ENCODE data around the gene RAD23A.

Gene RAD23A

DNA sequence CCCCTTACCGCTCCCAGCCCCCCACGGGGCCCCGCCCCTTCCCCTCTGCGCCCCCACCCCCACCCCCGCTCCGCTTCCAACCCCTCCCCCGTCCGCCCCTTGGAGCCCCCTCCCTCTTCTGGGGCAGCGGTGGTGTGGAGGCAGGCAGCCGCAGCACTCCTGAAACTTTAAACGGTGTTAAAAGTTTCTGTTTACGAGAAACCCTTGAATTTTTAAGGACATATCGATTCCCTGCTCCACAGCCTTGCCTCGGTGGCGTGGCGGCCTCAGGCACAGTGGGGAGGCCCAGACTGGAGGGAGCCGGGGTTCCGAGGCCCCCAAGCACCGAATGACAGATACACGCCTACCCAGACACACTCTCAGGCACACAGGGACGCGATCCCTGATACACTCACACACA lies 44.8 kb downstream of the RAD23A start:
- Histone ChIP-seq H3K4me1 (peaks cover 2% of the 10 kb centered on the region), H3K27ac (no peak overlapping the region), H3K9me3 (ENCODE audit: control insufficient read depth, low read length) (no peaks in the 10 kb centered on the region), H3K9ac (no peak overlapping the region), H3K4me2 (ENCODE audit: low read length) (no peak overlapping the region), H3K4me3 (ENCODE audit: low read depth, low read length) (no peak overlapping the region), H3K27me3 (ENCODE audit: control insufficient read depth, insufficient read depth, low read length) (no peaks in the 10 kb centered on the region), H2AFZ (no peak overlapping the region), H3K36me3 (ENCODE audit: control insufficient read depth, insufficient read depth, low read length) (no peaks in the 10 kb centered on the region), H3K79me2 (no peaks in the 10 kb centered on the region)
- TF ChIP-seq, protein P1, sequence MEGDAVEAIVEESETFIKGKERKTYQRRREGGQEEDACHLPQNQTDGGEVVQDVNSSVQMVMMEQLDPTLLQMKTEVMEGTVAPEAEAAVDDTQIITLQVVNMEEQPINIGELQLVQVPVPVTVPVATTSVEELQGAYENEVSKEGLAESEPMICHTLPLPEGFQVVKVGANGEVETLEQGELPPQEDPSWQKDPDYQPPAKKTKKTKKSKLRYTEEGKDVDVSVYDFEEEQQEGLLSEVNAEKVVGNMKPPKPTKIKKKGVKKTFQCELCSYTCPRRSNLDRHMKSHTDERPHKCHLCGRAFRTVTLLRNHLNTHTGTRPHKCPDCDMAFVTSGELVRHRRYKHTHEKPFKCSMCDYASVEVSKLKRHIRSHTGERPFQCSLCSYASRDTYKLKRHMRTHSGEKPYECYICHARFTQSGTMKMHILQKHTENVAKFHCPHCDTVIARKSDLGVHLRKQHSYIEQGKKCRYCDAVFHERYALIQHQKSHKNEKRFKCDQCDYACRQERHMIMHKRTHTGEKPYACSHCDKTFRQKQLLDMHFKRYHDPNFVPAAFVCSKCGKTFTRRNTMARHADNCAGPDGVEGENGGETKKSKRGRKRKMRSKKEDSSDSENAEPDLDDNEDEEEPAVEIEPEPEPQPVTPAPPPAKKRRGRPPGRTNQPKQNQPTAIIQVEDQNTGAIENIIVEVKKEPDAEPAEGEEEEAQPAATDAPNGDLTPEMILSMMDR (IDR thresholded peaks at IDR 0.05) = no peak

- Histone ChIP-seq H2AFZ (no peak overlapping the region), H3K4me1 (peaks cover 2% of the 10 kb centered on the region), H3K36me3 (ENCODE audit: control insufficient read depth, insufficient read depth, low read length) (no peaks in the 10 kb centered on the region), H3K4me3 (ENCODE audit: low read depth, low read length) (no peak overlapping the region), H3K4me2 (ENCODE audit: low read length) (no peak overlapping the region), H3K9me3 (ENCODE audit: control insufficient read depth, low read length) (no peaks in the 10 kb centered on the region), H3K27me3 (ENCODE audit: control insufficient read depth, insufficient read depth, low read length) (no peaks in the 10 kb centered on the region), H3K79me2 (no peaks in the 10 kb centered on the region), H3K9ac (no peak overlapping the region), H3K27ac (no peak overlapping the region)
- TF ChIP-seq, protein P1 (IDR thresholded peaks at IDR 0.05) = no peak
Measured at GRCh38 chr19:12990853-12991252, 45.2 kb downstream of the RAD23A start.

DNA sequence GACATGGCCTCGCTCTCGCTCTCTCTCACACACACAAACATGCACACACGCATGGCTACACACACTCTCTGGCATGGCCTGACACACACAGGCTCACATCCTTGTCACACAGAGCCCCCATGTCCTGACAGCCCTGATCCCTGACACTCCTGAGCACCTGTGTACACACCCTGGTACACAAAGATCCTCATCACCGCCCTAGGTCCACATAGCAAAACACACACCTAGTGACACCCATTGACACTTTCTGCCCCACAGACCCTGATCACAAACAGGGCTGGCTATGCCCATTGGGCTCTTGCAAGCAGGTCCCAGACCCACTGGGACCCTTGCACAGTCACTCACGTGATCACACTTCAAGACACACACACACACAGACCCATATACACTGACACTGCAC lies 45.6 kb downstream of the RAD23A start:
- Histone ChIP-seq H3K4me3 (ENCODE audit: low read depth, low read length) (no peak overlapping the region), H2AFZ (no peak overlapping the region), H3K9ac (no peak overlapping the region), H3K79me2 (no peaks in the 10 kb centered on the region), H3K27ac (no peak overlapping the region), H3K4me1 (peaks cover 2% of the 10 kb centered on the region), H3K36me3 (ENCODE audit: control insufficient read depth, insufficient read depth, low read length) (no peaks in the 10 kb centered on the region), H3K27me3 (ENCODE audit: control insufficient read depth, insufficient read depth, low read length) (no peaks in the 10 kb centered on the region), H3K9me3 (ENCODE audit: control insufficient read depth, low read length) (no peaks in the 10 kb centered on the region), H3K4me2 (ENCODE audit: low read length) (no peak overlapping the region)
- TF ChIP-seq, protein P1 (IDR thresholded peaks at IDR 0.05) = no peak

- Histone ChIP-seq H3K4me2 (ENCODE audit: low read length) (no peak overlapping the region), H2AFZ (no peak overlapping the region), H3K36me3 (ENCODE audit: control insufficient read depth, insufficient read depth, low read length) (no peaks in the 10 kb centered on the region), H3K79me2 (peaks cover 3% of the 10 kb centered on the region), H3K9ac (no peak overlapping the region), H3K9me3 (ENCODE audit: control insufficient read depth, low read length) (no peaks in the 10 kb centered on the region), H3K27ac (no peak overlapping the region), H3K4me1 (peaks cover 5% of the 10 kb centered on the region), H3K27me3 (ENCODE audit: control insufficient read depth, insufficient read depth, low read length) (no peaks in the 10 kb centered on the region), H3K4me3 (ENCODE audit: low read depth, low read length) (no peak overlapping the region)
- TF ChIP-seq, protein P1 (IDR thresholded peaks at IDR 0.05) = no peak
Measured at GRCh38 chr19:12992729-12993128, 47.1 kb downstream of the RAD23A start.

DNA sequence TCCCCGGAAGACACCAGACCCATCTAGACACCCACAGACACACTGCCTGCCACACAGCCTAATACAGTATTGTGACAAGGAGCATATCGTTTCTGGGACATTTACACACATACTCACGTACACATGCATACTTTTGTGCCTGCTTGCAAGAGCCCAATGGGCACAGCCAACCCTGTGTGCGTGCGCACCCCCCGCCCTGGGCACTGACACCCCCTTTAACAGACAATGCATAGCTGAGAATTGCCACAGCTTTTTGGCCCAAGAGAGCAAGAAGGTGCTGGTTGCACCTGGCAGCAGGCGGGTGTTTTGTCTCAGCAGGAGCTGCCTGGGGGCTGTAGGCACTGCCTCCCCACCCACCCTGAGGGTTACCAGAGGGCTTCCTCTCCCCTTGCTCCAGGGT lies 47.9 kb downstream of the RAD23A start:
- H3K9ac ChIP-seq = no peak overlapping the region
- H3K4me2 ChIP-seq (ENCODE audit: low read length) = no peak overlapping the region
- H2AFZ ChIP-seq = no peak overlapping the region
- no peak overlapping the region for H3K4me3 ChIP-seq (ENCODE audit: low read depth, low read length)
- H3K4me1 ChIP-seq = peaks cover 5% of the 10 kb centered on the region
- H3K79me2 ChIP-seq = peaks cover 3% of the 10 kb centered on the region
- no peaks in the 10 kb centered on the region for H3K36me3 ChIP-seq (ENCODE audit: control insufficient read depth, insufficient read depth, low read length)
- TF ChIP-seq, protein P1 (IDR thresholded peaks at IDR 0.05) = no peak
- H3K27ac ChIP-seq = no peak overlapping the region
- H3K27me3 ChIP-seq (ENCODE audit: control insufficient read depth, insufficient read depth, low read length) = no peaks in the 10 kb centered on the region
- H3K9me3 ChIP-seq (ENCODE audit: control insufficient read depth, low read length) = no peaks in the 10 kb centered on the region
